DOHH2 (cell line): Measurements from ENCODE around the gene EPS8L3.

Experiments used
- CTCF ChIP-seq: fragments of 200-600 bp; sonication (generic); IDR thresholded peaks from one replicate; pipeline ENCODE4 v1.5.1; 2014; ENCODE audit warnings: antibody characterized with exemption, mild to moderate bottlenecking, low read depth, low read length; ENCODE audit not compliant: poor library complexity, severe bottlenecking
- EZH2phosphoT487 ChIP-seq: fragments of 200-600 bp; sonication (generic); IDR thresholded peaks from 2 replicates; pipeline ENCODE4 v1.6.1; 2017; ENCODE audit warnings: borderline replicate concordance, mild to moderate bottlenecking, antibody characterized with exemption, low read length, moderate library complexity, mixed read lengths

- no peak for TF ChIP-seq CTCF
- TF ChIP-seq EZH2phosphoT487: no peak
Observed at GRCh38 chr1:109714661-109715372, 48.9 kb downstream of the EPS8L3 start.
